HEK293 (cell line): ENCODE results near the gene SLC12A1.

Experiments
- CTCF ChIA-PET: fragments of 350-600 bp; formaldehyde crosslinking; extraction: SDS; loops from one replicate; lab custom pipeline; 2021; ENCODE audit warnings: antibody characterized with exemption; lab: Yijun Ruan, JAX
- POLR2A ChIA-PET: fragments of 300-600 bp; formaldehyde crosslinking; extraction: SDS; loops from one replicate; lab custom pipeline; 2020; ENCODE audit warnings: antibody characterized with exemption, inconsistent platforms; lab: Yijun Ruan, JAX
- H3K27ac ChIP-seq: fragments of 200-500 bp; sonication (Bioruptor generic); 2 replicates; pipeline ENCODE4 v1.5.1; 2014; ENCODE audit warnings: low read depth, low read length, control low read depth, inconsistent platforms; ENCODE audit errors: extremely low read depth
- H3K36me3 ChIP-seq, 2 experiments: fragments of 200-500 bp in 1 of 2; sonication (Bioruptor generic) in 1 of 2; 1 replicate in 1 of 2; 2 replicates in 1 of 2; pipeline ENCODE4 v1.5.1; 2014 to 2017; ENCODE audit warnings: inconsistent platforms in 2 of 2, low read length in 2 of 2; ENCODE audit not compliant: control insufficient read depth in 2 of 2, insufficient read depth in 1 of 2
- H3K4me1 ChIP-seq: fragments of 200-500 bp; sonication (Bioruptor generic); 2 replicates; pipeline ENCODE4 v1.5.1; 2014; ENCODE audit warnings: mild to moderate bottlenecking, low read length, inconsistent platforms; ENCODE audit not compliant: control insufficient read depth, insufficient read depth
- H3K4me3 ChIP-seq: 2 replicates; pipeline ENCODE4 v1.5.1; 2011; ENCODE audit warnings: low read depth, mild to moderate bottlenecking, control low read depth, low read length, moderate library complexity
- H3K9me3 ChIP-seq: fragments of 200-500 bp; sonication (Bioruptor generic); 2 replicates; pipeline ENCODE4 v1.5.1; 2014; ENCODE audit warnings: low read depth, low read length, inconsistent platforms; ENCODE audit not compliant: control insufficient read depth, insufficient read depth
- BCL11A ChIP-seq: fragments of 450-650 bp; formaldehyde crosslinking; IDR thresholded peaks from 2 replicates; pipeline ENCODE4 v1.5.1; 2016; ENCODE audit warnings: low read depth, missing biosample characterization, missing genetic modification characterization
- BCL6B ChIP-seq: fragments of 450-650 bp; formaldehyde crosslinking; IDR thresholded peaks from 2 replicates; pipeline ENCODE4 v1.5.1; 2017; ENCODE audit warnings: missing biosample characterization, missing genetic modification characterization
- HIC1 ChIP-seq: fragments of 450-650 bp; formaldehyde crosslinking; IDR thresholded peaks from 2 replicates; pipeline ENCODE4 v1.5.1; 2016; ENCODE audit warnings: missing biosample characterization, missing genetic modification characterization
- HOXA7 ChIP-seq: sonication (generic); formaldehyde crosslinking; IDR thresholded peaks from 2 replicates; pipeline ENCODE4 v1.8.1; 2022; ENCODE audit warnings: missing genetic modification reagents, borderline replicate concordance
- MYNN ChIP-seq: fragments of 450-650 bp; formaldehyde crosslinking; IDR thresholded peaks from 2 replicates; pipeline ENCODE4 v1.5.1; 2016; ENCODE audit warnings: missing biosample characterization, missing genetic modification characterization, borderline replicate concordance
- TCF7L2 ChIP-seq: IDR thresholded peaks from 2 replicates; pipeline ENCODE4 v1.6.1; 2011; ENCODE audit warnings: low read depth, mild to moderate bottlenecking, inconsistent platforms, low read length, moderate library complexity, borderline replicate concordance
- YY2 ChIP-seq: fragments of 450-650 bp; formaldehyde crosslinking; IDR thresholded peaks from 2 replicates; pipeline ENCODE4 v1.5.1; 2016; ENCODE audit warnings: missing biosample characterization, missing genetic modification characterization
- ZNF132 ChIP-seq: fragments of 450-650 bp; formaldehyde crosslinking; IDR thresholded peaks from 2 replicates; pipeline ENCODE4 v1.5.1; 2017; ENCODE audit warnings: missing biosample characterization, missing genetic modification characterization, borderline replicate concordance
- ZNF2 ChIP-seq: fragments of 450-650 bp; formaldehyde crosslinking; IDR thresholded peaks from 2 replicates; pipeline ENCODE4 v1.5.1; 2016; ENCODE audit warnings: missing biosample characterization, missing genetic modification characterization
- ZNF248 ChIP-seq: fragments of 450-650 bp; formaldehyde crosslinking; IDR thresholded peaks from 2 replicates; pipeline ENCODE4 v1.5.1; 2017; ENCODE audit warnings: missing biosample characterization, missing genetic modification characterization
- ZNF302 ChIP-seq: fragments of 450-650 bp; formaldehyde crosslinking; IDR thresholded peaks from 2 replicates; pipeline ENCODE4 v1.5.1; 2016; ENCODE audit warnings: missing biosample characterization, missing genetic modification characterization, low read depth
- ZNF354C ChIP-seq: fragments of 450-650 bp; formaldehyde crosslinking; IDR thresholded peaks from 2 replicates; pipeline ENCODE4 v1.5.1; 2016; ENCODE audit warnings: missing biosample characterization, missing genetic modification characterization, low read depth, borderline replicate concordance
- ZNF423 ChIP-seq: fragments of 450-650 bp; formaldehyde crosslinking; IDR thresholded peaks from 2 replicates; pipeline ENCODE4 v1.5.1; 2016; ENCODE audit warnings: missing biosample characterization, missing genetic modification characterization
- ZNF473 ChIP-seq: fragments of 450-650 bp; formaldehyde crosslinking; IDR thresholded peaks from 2 replicates; pipeline ENCODE4 v1.5.1; 2017; ENCODE audit warnings: missing biosample characterization, missing genetic modification characterization
- ZNF521 ChIP-seq: fragments of 450-650 bp; formaldehyde crosslinking; IDR thresholded peaks from 2 replicates; pipeline ENCODE4 v1.5.1; 2017; ENCODE audit warnings: missing biosample characterization, mild to moderate bottlenecking, missing genetic modification characterization
- ZNF529 ChIP-seq: fragments of 450-650 bp; formaldehyde crosslinking; IDR thresholded peaks from 2 replicates; pipeline ENCODE4 v1.5.1; 2017; ENCODE audit warnings: missing genetic modification characterization, missing biosample characterization; ENCODE audit not compliant: insufficient replicate concordance
- ZNF530 ChIP-seq: fragments of 450-650 bp; formaldehyde crosslinking; IDR thresholded peaks from 2 replicates; pipeline ENCODE4 v1.5.1; 2016; ENCODE audit warnings: low read depth, missing biosample characterization, missing genetic modification characterization
- ZNF571 ChIP-seq: fragments of 450-650 bp; formaldehyde crosslinking; IDR thresholded peaks from 2 replicates; pipeline ENCODE4 v1.5.0; 2017; ENCODE audit warnings: missing biosample characterization, missing genetic modification characterization
- ZNF600 ChIP-seq: fragments of 450-650 bp; formaldehyde crosslinking; IDR thresholded peaks from 2 replicates; pipeline ENCODE4 v1.5.1; 2016; ENCODE audit warnings: missing biosample characterization, missing genetic modification characterization
- ZNF692 ChIP-seq: fragments of 450-650 bp; formaldehyde crosslinking; IDR thresholded peaks from 2 replicates; pipeline ENCODE4 v1.5.1; 2016; ENCODE audit warnings: missing biosample characterization, missing genetic modification characterization
- TF ChIP-seq, protein P1 (sequence below): fragments of 450-650 bp; formaldehyde crosslinking; IDR thresholded peaks from 2 replicates; pipeline ENCODE4 v1.5.1; 2017; ENCODE audit warnings: missing biosample characterization, missing genetic modification characterization
- TF ChIP-seq, protein P2 (sequence below): fragments of 450-650 bp; formaldehyde crosslinking; IDR thresholded peaks from 2 replicates; pipeline ENCODE4 v1.5.1; 2016; ENCODE audit warnings: missing biosample characterization, missing genetic modification characterization

SLC12A1 gene

GRCh38 chr15:48337607-48338006, 131.5 kb downstream of the SLC12A1 start (continued):
- TF ChIP-seq, protein P1, sequence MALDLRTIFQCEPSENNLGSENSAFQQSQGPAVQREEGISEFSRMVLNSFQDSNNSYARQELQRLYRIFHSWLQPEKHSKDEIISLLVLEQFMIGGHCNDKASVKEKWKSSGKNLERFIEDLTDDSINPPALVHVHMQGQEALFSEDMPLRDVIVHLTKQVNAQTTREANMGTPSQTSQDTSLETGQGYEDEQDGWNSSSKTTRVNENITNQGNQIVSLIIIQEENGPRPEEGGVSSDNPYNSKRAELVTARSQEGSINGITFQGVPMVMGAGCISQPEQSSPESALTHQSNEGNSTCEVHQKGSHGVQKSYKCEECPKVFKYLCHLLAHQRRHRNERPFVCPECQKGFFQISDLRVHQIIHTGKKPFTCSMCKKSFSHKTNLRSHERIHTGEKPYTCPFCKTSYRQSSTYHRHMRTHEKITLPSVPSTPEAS (tag by site-specific recombination): no peak
- no peak for TF ChIP-seq ZNF473 (tag by site-specific recombination)
- no peak for TF ChIP-seq ZNF521
- TF ChIP-seq ZNF132 (tag by site-specific recombination): no peak
- TF ChIP-seq BCL6B: no peak
- no peak for TF ChIP-seq HOXA7
- no peak for TF ChIP-seq TCF7L2
- TF ChIP-seq, all 188 proteins: peak for 0

- POLR2A ChIA-PET: no interaction called here
- Histone ChIP-seq H3K9me3 (no peaks in the 10 kb centered on the region), H3K27ac (no peak overlapping the region), H3K4me1 (no peaks in the 10 kb centered on the region), H3K36me3 (peaks cover 30 to 74% of the 10 kb centered on the region in 2 experiments), H3K4me3 (no peak overlapping the region)
- CTCF ChIA-PET: interaction anchor here (0.6 to 1.2 kb wide), 3 partner anchors 12 to 30 kb away, joined by 3 to 5 read pairs (median 3); no protein-coding TSS in a partner anchor
- no peak for TF ChIP-seq HIC1
- no peak for TF ChIP-seq ZNF600
- no peak for TF ChIP-seq ZNF571
- no peak for TF ChIP-seq ZNF521
- TF ChIP-seq ZNF529: no peak
- TF ChIP-seq MYNN (tag by site-specific recombination): no peak
- TF ChIP-seq ZNF530 (tag by site-specific recombination): no peak
- TF ChIP-seq ZNF423 (tag by site-specific recombination): no peak
- no peak for TF ChIP-seq BCL11A (tag by site-specific recombination)
- no peak for TF ChIP-seq ZNF248
- no peak for TF ChIP-seq ZNF302 (tag by site-specific recombination)
- TF ChIP-seq, protein P2, sequence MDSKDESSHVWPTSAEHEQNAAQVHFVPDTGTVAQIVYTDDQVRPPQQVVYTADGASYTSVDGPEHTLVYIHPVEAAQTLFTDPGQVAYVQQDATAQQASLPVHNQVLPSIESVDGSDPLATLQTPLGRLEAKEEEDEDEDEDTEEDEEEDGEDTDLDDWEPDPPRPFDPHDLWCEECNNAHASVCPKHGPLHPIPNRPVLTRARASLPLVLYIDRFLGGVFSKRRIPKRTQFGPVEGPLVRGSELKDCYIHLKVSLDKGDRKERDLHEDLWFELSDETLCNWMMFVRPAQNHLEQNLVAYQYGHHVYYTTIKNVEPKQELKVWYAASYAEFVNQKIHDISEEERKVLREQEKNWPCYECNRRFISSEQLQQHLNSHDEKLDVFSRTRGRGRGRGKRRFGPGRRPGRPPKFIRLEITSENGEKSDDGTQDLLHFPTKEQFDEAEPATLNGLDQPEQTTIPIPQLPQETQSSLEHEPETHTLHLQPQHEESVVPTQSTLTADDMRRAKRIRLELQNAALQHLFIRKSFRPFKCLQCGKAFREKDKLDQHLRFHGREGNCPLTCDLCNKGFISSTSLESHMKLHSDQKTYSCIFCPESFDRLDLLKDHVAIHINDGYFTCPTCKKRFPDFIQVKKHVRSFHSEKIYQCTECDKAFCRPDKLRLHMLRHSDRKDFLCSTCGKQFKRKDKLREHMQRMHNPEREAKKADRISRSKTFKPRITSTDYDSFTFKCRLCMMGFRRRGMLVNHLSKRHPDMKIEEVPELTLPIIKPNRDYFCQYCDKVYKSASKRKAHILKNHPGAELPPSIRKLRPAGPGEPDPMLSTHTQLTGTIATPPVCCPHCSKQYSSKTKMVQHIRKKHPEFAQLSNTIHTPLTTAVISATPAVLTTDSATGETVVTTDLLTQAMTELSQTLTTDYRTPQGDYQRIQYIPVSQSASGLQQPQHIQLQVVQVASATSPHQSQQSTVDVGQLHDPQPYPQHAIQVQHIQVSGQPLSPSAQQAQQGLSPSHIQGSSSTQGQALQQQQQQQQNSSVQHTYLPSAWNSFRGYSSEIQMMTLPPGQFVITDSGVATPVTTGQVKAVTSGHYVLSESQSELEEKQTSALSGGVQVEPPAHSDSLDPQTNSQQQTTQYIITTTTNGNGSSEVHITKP (tag by site-specific recombination): no peak
- TF ChIP-seq YY2 (tag by site-specific recombination): no peak
- no peak for TF ChIP-seq ZNF2
- TF ChIP-seq ZNF692 (tag by site-specific recombination): no peak
- TF ChIP-seq ZNF354C (tag by site-specific recombination): no peak
Measured at GRCh38 chr15:48340111-48340510, 134.0 kb downstream of the SLC12A1 start.
